Neutrophil (primary cell): Measurements from ENCODE around the gene CYP27C1.
"Not testable (repeated sequence)": the region's sequence is repeated elsewhere in the genome, so short reads cannot be mapped to it uniquely, and the experiment has no call there.

Source experiments
- H3K27ac ChIP-seq: fragments of 200-600 bp; sonication (generic); 2 replicates; pipeline ENCODE4 v1.5.1; 2016; ENCODE audit warnings: mild to moderate bottlenecking, moderate library complexity
- H3K27me3 ChIP-seq: fragments of 200-600 bp; sonication (generic); 2 replicates; pipeline ENCODE4 v1.6.0; 2016; ENCODE audit warnings: mild to moderate bottlenecking
- H3K36me3 ChIP-seq: fragments of 200-600 bp; sonication (generic); 2 replicates; pipeline ENCODE4 v1.5.1; 2017
- H3K4me1 ChIP-seq, 2 experiments: fragments of 200-600 bp in 1 of 2; sonication (generic) in 1 of 2; 1 replicate in 1 of 2; 2 replicates in 1 of 2; pipeline versions ENCODE4 v1.5.1 to v1.6.1; 2013 to 2016; ENCODE audit warnings: low read depth in 1 of 2, low read length in 1 of 2, mild to moderate bottlenecking in 1 of 2, moderate library complexity in 1 of 2; ENCODE audit not compliant: control insufficient read depth in 1 of 2, insufficient read depth in 1 of 2
- H3K4me3 ChIP-seq, 2 experiments: fragments of 200-600 bp in 1 of 2; sonication (generic) in 1 of 2; 1 replicate in 1 of 2; 2 replicates in 1 of 2; pipeline ENCODE4 v1.5.1; 2013 to 2016; ENCODE audit warnings: low read depth in 1 of 2, low read length in 1 of 2, mild to moderate bottlenecking in 1 of 2, moderate library complexity in 1 of 2
- H3K9me3 ChIP-seq: fragments of 200-600 bp; sonication (generic); 2 replicates; pipeline ENCODE4 v1.5.1; 2016
- TF ChIP-seq, protein P1 (sequence below): fragments of 200-600 bp; sonication (generic); IDR thresholded peaks from 2 replicates; pipeline ENCODE4 v1.5.1; 2016; ENCODE audit warnings: antibody characterized with exemption

The CYP27C1 gene

DNA sequence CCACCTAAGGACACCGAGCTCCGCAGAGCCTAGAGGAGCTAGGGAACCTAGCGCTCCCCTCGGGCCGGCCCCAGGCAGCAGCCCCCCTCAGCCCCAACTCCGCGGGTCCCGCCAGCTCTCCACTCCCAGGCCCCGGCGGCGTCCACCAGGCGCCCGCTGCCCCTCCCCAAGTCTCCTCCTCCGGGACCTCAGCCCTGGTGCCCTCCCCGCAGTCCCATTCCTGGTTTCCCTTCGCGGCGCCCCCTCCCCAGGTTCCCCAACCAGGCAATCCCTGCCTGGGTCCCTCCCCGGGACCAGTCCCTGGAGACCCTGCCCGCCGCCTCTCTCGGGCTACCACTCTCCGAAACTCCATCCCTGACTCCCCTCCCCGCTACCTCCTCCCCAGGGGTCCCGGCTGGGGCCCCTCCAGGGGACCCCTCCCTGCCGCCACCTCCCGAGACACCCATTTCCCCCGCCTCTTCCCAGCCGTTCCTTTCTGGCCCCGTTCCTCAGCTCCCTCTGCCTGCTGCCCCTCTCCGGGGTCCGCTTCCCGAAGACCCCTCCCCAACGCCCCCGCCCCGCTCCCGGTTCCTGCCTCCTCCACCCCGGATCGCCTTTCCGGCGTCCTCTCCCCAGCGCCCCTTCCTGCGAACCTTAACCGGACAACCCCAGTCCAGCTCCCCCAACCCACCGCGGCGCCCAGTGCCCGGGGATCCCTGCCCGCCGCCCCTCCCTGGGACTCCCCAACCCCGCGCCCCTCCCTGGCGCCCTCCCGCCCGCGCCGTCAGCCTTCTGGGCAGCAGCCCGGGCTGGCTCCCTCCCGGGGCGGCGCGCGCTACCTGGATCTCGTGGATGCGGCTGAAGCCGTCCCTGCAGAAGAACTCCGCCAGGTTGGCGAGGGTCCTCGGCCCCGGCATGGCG, 678 bp downstream of the CYP27C1 start:
- H3K4me3 ChIP-seq, result no peak overlapping the region
- TF ChIP-seq, protein P1, sequence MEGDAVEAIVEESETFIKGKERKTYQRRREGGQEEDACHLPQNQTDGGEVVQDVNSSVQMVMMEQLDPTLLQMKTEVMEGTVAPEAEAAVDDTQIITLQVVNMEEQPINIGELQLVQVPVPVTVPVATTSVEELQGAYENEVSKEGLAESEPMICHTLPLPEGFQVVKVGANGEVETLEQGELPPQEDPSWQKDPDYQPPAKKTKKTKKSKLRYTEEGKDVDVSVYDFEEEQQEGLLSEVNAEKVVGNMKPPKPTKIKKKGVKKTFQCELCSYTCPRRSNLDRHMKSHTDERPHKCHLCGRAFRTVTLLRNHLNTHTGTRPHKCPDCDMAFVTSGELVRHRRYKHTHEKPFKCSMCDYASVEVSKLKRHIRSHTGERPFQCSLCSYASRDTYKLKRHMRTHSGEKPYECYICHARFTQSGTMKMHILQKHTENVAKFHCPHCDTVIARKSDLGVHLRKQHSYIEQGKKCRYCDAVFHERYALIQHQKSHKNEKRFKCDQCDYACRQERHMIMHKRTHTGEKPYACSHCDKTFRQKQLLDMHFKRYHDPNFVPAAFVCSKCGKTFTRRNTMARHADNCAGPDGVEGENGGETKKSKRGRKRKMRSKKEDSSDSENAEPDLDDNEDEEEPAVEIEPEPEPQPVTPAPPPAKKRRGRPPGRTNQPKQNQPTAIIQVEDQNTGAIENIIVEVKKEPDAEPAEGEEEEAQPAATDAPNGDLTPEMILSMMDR, result no peak

DNA sequence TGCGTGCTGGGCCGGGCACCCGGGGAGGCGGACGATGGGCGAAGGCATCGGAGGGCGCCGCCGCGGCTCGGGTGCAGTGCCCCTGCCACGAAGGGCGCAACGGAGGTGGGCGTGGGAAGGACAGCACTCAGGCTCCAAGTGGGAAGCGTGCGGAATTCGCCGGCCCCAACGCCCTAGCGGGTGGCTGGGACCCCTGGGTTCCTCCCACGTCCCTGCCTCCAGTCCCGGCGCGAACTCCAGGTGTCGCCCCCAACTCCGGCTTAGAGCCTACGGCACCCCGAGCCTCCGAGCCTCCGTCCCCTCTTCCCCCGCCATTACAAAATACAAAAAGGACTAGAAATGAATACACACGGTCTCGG, 1.3 kb downstream of the CYP27C1 start:
- TF ChIP-seq, protein P1, result no peak
- H3K4me3 ChIP-seq, result no peak overlapping the region
- H3K4me1 ChIP-seq, result peaks cover 6 to 14% of the 10 kb centered on the region in 2 experiments
- H3K27ac ChIP-seq, result no peak overlapping the region
- no peaks in the 10 kb centered on the region for H3K9me3 ChIP-seq
- H3K27me3 ChIP-seq, result peaks cover 100% of the 10 kb centered on the region
- H3K36me3 ChIP-seq, result no peaks in the 10 kb centered on the region

More for the DNA sequence above, 678 bp downstream of the CYP27C1 start:
- H3K9me3 ChIP-seq, result no peaks in the 10 kb centered on the region
- H3K4me1 ChIP-seq, result peaks cover 6 to 14% of the 10 kb centered on the region in 2 experiments
- peaks cover 100% of the 10 kb centered on the region for H3K27me3 ChIP-seq
- no peaks in the 10 kb centered on the region for H3K36me3 ChIP-seq
- no peak overlapping the region for H3K27ac ChIP-seq

DNA sequence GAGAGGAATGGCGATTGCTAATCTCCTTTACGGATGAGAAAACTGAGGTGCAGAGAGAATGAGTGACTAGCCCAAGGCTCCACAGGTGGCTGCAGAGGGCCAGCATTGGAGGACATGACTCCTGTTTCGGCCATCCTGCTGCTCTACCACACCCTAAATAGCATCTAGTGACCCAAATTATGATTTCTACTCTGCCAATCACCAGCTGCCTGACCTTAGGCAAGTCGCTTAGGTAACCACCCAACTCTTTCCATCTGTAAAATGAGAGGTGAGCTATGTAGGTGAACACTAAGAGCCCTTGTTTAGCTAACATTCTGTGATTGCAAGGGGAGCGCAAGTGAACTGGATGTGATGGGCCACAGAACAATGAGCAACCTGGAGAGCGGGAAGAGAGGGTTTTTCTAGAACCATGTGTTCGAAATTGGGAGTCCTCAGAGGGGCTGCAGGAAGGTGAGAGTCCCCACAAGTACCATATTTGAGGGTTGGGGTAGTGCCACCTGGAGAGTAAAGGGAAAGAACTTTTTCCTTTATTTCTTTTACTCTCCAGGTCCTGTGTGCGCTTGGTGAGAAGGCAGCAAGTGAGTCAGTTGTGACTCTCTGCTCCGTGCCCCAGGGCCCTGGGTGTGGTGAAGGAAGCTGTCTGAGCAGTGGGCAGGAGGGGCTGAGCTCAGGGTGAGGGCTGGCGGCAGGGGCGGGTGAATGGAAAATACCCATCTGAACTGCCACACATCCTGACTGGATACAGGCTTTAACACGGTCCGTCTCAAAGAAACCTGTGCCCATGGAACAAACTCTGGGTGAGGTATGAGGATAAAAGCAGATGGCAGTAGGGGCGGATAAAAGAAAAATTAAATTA, 2.4 kb downstream of the CYP27C1 start:
- Histone ChIP-seq H3K27me3 (peaks cover 100% of the 10 kb centered on the region), H3K4me1 (peaks cover 6 to 14% of the 10 kb centered on the region in 2 experiments), H3K36me3 (no peaks in the 10 kb centered on the region), H3K27ac (no peak overlapping the region), H3K4me3 (no peak overlapping the region), H3K9me3 (no peaks in the 10 kb centered on the region)
- TF ChIP-seq, protein P1, result no peak

DNA sequence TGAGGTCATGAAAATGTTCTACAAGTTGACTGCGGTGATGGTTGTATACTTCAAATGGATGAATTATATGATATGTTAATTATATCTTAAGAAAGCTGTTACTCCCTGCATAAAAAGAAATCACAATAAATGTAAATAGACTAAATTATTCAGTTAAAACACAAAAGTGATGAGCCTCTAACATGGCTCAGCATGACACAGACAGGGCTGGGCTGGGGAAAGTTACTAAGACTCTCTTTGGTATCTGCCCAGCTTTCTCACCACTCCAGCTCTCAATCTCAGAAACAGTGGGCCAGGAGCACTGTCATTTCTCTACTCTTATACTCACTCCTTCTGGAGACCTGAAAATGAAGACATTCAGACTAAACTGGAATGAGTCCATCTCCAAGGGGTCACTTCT, 3.5 kb downstream of the CYP27C1 start:
- Histone ChIP-seq H3K27ac (no peak overlapping the region), H3K27me3 (peaks cover 98% of the 10 kb centered on the region), H3K4me1 (peaks cover 6 to 14% of the 10 kb centered on the region in 2 experiments), H3K4me3 (no peak overlapping the region), H3K9me3 (no peaks in the 10 kb centered on the region), H3K36me3 (no peaks in the 10 kb centered on the region)
- TF ChIP-seq, protein P1, result no peak

DNA sequence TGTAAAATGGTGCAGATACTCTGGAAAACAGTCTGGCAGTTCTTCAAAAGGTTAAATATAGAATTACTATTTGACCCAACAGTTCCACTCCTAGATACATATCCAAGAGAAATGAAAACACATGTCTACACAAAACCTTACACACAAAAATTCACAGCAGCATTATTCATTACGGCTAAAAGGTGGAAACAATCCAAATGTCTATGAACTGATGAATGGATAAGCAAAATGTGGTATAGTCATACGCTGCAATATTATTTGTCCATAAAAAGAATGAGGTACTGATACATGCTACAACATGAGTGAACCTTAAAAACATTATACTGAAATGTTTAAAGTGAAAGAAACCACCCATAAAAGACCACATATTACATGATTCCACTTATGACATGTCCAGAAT, 4.0 kb downstream of the CYP27C1 start:
- Histone ChIP-seq H3K27ac (no peak overlapping the region), H3K27me3 (peaks cover 93% of the 10 kb centered on the region), H3K4me3 (no peak overlapping the region), H3K9me3 (no peaks in the 10 kb centered on the region), H3K4me1 (peaks cover 6 to 14% of the 10 kb centered on the region in 2 experiments), H3K36me3 (no peaks in the 10 kb centered on the region)
- TF ChIP-seq, protein P1, result no peak

DNA sequence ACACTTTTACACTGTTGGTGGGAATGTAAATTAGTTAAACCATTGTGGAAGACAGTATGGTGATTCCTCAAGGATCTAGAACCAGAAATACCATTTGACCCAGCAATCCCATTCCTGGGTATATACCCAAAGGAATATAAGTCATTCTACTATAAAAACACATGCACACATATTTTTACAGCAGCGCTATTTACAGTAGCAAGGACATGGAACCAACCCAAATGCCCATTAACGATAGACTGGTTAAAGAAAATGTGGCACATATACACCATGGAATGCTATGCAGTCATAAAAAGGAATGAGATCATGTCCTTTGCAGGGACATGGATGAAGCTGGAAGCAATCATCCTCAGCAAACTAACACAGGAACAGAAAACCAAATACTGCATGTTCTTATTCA, 5.9 kb downstream of the CYP27C1 start:
- peaks cover 80% of the 10 kb centered on the region for H3K27me3 ChIP-seq

More for the DNA sequence above, 5.9 kb downstream of the CYP27C1 start:
- not testable (repeated sequence) for H3K36me3 ChIP-seq, H3K9me3 ChIP-seq, H3K27ac ChIP-seq, H3K4me1 ChIP-seq, H3K4me3 ChIP-seq
